Pericardium fibroblast (primary cell): ENCODE results near the gene ELMO3. TPM values are rescaled to one million over a fixed set of nuclear protein-coding genes. Genes with fewer than 3 reads are reported as not detected.

Experiments
- total RNA-seq: library from RNA; depleted of rRNA; stranded (reverse); fragments of >200 nt; gene quantifications from 2 replicates; pipeline ENCODE4 v1.2.3, GENCODE V29; 2015

Gene ELMO3, protein sequence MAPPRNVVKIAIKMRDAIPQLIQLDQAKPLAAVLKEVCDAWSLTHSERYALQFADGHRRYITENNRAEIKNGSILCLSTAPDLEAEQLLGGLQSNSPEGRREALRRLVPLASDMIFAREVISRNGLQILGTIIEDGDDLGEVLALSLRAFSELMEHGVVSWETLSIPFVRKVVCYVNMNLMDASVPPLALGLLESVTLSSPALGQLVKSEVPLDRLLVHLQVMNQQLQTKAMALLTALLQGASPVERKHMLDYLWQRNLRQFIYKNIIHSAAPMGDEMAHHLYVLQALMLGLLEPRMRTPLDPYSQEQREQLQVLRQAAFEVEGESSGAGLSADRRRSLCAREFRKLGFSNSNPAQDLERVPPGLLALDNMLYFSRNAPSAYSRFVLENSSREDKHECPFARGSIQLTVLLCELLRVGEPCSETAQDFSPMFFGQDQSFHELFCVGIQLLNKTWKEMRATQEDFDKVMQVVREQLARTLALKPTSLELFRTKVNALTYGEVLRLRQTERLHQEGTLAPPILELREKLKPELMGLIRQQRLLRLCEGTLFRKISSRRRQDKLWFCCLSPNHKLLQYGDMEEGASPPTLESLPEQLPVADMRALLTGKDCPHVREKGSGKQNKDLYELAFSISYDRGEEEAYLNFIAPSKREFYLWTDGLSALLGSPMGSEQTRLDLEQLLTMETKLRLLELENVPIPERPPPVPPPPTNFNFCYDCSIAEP
- 0.34 and 0.58 TPM in 2 replicates for total RNA-seq

DNA sequence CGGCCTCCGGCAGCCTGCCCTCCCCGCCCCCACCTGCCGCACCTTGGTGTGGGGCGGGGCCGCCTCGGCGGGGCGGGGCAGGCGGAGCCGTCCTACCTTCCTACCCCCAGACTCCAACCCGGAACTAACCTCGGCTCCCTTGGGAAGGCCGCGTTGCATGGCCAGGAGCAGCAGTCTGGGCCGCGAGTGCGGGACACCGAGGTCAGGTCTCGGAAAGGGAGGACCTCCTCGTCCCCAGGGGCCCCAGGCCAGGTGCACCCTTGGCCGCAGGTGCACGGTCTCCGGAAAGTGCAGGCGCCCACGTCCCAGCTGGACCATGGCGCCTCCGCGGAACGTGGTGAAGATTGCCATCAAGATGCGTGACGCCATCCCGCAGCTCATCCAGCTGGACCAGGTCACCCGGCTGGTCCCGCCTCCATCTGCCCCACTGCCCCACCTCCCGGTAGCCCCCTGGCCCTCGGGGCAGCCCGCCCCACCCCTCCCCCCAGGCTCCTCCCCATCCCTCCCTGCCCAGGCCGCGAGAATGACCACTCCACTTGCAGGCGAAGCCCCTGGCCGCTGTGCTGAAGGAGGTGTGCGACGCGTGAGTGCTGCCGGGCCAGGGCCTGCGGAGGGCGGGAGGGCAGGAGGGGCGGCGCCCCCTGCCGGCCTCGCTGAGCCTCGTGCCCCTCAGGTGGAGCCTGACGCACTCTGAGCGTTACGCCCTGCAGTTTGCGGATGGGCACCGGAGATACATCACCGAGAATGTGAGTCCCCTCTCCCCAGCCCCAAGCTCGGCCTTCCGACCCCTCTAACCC, at the start of gene ELMO3:
TSS of gene ELMO3 (plus strand) at position 121 of the 797 bp plus-strand sequence. CDS start at position 317, 196 bp downstream.

DNA sequence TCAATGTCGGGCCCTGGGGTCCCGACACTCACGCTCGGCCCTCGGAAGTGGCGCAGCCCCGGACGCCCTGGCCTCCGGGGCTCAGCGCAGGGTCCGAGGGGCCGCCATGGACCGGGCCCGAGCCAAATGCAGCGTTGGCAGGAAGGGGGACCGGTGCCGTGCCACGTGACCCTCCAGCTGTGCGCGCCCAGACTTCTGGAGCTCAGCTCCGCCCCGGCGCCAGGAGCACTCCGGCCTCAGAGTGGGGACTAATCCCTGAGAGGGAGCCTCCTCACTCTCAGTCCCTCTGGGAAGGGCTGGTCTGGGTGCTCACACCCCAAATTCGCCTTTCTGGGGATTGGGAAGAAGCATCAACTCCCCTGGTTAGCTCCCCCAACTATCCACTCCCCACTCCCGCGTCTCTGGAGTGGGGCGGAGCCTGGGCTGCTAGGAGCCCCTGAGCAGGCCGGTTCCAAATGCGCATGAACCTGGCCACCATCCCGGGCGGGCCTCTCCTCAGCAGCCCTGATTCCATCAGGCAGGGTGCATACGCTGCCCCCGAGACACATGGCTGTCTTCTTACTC, 48.0 kb upstream of the ELMO3 start, which contains the start of gene B3GNT9:
TSS of gene B3GNT9 (minus strand) at position 166 of the 564 bp plus-strand sequence. CDS start 513 bp downstream, outside the sequence.

DNA sequence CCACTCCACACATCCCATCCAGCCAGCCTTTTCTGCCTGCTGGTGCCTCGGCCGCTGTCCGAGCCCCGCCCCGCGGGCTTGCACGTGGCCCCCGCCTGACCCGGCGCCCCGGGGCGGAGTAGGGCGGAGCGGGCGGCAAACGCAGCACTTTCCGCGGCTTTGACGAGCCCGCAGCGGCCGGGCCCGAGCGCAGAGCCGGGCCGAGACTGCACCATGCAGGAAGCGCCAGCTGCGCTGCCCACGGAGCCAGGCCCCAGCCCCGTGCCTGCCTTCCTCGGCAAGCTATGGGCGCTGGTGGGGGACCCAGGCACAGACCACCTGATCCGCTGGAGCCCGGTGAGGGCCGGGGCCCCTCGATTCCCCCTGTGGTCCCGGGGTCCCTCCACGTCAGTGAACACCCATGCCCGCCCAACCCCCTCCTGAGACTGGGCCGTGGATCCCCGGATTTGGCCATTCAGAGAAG, 34.3 kb upstream of the ELMO3 start, which contains the start of gene HSF4:
TSS of gene HSF4 (plus strand) at position 147 of the 463 bp plus-strand sequence. CDS start at position 214, 67 bp downstream.

DNA sequence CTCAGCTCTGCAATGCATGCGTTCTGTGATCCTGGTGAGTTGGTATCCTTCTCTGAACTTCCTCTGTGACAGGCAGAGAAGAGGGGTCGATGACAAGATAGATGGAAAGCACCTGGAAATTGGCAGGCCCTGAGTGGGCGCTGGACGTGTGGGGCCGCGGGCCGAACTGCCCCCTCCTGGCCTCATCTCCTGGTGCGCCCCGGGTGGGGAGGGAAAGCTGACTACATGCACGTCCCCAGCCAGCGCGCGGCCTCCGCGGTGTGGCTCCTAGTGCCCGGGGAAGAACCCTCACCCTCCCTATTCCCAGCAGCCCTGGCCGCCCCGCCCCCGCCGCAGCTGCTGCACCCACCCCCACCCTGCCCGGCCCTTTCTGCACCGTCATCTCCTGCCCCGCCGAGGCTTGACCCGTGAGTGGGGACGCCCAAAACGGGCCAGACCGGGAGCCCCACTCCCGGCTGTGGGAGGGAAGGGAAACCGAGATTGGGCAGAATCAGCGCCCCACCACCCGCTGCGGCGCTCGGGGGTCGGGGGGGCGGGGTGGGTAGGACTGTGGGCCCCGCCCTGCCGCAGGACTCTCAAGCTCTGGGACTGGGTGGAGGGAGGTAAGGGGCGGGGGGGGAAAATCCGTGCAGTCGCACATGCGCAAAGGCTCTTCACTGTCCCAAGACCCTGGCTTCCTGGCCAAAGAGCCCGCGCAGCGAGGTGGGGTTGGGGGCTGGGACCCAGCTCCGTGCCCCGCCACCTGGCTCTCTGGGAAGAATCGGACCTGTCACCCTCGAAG, 28.6 kb upstream of the ELMO3 start, which contains the start of gene NOL3:
TSS of gene NOL3 (plus strand) at position 371 of the 781 bp plus-strand sequence.

DNA sequence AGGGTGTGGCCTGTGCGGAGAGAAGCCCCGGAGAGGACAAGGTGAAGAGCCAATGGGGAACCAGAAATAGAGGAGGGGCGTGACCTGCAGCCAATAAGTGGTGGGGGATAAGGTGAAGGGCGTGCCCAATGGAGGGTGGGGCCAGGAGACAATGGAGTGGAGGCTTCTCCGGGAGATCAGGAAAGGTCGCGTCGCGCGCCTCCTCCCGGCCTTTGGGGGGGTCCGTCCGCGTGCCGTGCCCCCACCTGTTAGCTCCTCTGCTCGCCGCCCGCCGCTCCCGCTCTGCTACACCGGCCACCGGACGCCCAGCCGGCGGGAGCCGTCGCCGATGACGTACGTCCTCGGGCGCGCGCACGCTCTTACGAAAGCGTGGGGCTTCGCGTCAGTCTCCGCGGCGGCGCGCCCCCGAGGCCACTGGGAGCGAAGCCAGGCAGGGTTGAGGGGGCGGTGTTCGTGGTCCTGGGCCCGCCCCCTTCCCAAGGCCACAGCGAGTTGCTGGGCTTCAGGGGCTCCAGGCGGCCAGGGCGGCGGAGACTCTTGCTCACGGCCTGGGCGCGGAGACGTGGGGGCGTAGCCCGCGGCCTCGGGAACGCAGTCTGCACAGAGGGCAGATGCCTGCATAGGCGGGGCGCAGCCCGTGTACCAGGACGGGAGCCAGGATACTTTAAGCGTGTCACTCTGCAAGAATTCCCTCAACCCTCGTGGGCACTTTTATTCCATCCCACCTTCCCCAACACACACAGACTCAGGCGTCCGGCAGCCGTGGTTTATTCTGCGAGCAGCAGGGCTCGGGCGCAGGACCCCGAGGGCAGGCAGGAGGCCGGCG, 15.1 kb upstream of the ELMO3 start, which contains the start of gene MATCAP1:
TSS of gene MATCAP1 (minus strand) at position 337 of the 826 bp plus-strand sequence. CDS start 3,353 bp downstream, outside the sequence.

DNA sequence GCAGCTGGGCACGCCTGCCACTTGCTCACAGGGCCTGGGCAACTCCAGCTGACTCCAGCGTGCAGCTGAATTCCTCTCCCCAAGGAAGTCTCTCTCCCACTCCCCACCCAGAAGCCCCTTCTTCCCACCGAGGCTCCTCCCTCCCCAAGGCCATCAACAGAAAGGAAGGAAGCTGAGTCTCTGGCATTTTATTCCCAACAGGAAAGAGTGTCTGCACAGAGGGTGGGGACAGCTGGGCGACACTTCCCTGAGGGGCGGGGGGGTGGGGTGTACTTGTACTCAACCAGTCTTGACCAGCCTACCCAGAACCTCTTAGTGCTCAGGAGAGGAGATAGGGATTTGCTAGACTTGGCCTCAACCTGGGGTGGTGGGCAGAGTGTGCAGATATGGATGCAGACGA, 8.9 kb upstream of the ELMO3 start, which contains the start of gene EXOC3L1:
TSS of gene EXOC3L1 (minus strand) at position 96 of the 400 bp plus-strand sequence. CDS start 460 bp downstream, outside the sequence.

DNA sequence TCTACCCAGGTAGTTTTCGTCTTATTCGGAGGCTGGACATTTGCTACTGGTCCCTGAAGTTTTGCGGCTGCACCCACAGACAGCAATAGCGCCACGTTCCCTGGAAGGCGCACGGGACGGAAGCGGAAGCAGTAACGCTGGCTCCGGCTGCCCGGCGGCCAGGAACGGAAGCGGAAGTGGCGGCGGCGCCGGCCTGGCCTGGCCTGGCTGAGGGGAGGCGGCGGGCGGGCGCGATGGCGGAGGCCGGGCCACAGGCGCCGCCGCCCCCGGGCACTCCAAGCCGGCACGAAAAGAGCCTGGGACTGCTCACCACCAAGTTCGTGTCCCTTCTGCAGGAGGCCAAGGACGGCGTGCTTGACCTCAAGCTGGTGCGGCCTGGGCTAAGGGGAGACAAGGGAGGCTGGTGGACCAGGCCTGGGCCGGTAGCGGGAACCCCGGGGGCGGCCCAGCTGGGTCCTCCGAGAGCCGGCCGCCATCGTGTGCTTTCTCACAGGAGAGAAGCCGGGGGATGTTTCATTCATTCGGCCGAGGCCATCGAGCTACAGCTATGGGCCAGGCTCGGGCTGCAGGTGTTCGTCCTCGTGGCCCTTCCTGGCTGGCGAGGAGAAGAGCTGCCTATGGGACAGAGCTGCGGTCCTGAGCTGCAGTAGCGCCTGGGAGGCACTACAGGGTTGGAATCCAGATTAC, 6.8 kb upstream of the ELMO3 start, which contains the start of gene E2F4:
TSS of gene E2F4 (plus strand) at position 161 of the 687 bp plus-strand sequence. CDS start at position 234, 73 bp downstream.

DNA sequence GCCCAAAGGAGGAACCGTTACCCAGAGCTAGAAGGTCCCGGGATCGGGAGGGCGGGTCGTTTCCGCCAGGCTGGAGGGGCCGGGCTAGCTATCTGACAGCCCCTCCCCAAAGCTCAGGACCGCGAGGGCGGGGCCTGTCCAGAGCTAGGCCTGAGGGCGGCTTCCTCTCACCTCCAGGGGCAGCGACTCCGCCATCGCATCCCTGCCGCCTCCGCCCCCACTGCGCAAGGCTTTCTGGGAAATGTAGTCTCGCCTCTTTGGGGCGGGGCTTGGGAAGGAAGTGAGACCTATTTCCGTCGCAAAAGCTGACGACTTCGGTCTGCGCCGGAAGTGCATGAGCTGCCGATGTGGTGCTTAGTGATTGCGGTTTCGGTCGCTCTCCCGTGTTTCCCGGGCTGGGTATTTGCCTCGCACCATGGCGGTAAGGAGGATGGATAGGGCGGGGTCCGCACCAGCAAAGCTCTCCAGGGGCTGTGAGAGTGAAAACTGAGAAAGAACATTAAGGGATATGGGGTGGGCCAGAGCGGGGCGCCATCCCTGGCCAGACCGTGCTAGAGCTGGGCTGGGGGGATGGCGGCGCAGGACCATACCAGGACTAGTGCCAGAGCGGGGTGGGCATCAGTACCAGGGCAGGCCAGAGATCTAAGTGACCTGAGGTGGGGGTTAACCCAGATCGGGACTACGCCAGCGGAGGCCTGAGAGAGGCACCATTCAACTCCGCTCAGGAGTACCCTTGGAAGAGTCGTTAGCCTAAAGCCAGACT, 28.1 kb downstream of the ELMO3 start, which contains the start of gene TMEM208:
TSS of gene TMEM208 (plus strand) at position 327 of the 763 bp plus-strand sequence. CDS start at position 416, 89 bp downstream.

DNA sequence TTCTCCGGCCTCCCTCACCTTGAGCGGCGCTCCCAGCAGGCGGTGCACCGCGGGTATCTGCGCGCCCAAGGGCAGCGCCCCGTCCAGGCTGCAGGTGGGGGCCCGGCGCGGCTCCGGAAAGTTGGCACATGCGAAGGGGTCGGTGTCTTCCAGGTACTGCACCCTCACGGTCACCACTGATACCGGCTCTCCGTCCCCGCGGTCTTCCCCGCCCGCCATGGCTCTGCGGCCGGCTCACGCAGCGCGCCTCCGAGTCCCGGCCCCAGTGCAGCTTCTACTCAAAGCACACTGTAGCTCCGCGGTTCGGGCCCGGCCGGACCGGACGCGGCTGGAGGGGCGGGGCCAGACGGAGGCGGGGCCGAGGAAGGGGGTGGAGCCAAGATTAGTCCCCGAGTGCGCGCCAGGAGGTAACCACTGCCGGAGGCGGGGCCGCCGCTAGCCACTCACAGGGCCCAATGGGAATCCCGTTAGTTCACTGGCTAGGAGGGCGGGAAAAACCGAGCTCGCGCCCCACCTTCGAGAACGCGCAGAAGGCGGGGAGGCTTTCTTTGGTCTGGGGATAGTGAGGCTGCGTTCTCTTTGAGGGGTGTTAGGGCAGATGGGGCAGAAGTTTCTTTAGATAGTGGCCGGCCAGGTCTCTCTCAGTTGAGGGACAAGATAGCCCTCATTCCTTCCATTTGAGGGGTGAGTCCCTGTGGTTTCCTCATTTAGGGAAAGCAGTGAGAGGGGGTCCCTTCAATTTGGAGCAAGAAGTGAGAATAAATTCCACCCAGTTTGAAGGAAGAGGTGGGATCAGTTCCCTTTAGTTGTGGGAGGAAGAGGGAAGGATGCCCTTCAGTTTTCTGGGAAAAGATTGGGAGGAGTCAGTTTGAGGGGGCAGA, 48.5 kb downstream of the ELMO3 start, which contains the start of gene FHOD1:
TSS of gene FHOD1 (minus strand) at position 290 of the 881 bp plus-strand sequence. CDS start at position 219, 71 bp downstream.

DNA sequence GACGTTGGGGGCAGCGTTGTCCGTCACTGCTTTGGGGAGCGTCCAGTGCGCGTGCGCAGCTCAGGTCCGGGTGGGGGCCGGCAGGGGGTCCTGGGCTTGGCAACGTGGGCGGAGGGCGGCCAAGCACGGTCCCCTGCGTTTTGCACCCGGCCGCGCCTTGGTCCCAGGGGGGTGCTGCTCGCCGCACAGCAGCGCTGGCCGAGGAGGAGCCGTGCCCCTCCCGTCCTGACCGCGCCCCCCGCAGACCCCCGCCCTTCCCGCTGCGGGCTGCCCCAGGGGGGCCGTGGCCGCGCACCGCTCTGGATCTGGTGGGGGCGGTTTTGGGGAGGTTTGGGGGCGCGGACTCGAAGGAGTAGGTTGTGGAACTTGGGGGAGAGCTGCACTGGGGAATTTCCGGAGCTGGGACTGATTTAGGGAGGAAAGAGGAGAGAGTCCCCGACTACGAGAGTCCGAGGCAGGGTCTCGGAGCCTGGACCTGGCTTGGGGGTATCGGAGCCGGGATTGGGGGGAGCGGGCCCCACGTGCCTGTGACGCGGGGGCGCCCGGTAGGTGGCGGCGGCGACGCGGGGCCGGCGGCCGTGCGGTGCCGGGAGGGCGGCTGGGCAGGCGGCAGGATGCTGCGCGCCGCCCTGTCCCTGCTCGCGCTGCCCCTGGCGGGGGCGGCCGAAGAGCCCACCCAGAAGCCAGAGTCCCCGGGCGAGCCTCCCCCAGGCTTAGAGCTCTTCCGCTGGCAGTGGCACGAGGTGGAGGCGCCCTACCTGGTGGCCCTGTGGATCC, 49.7 kb downstream of the ELMO3 start, which contains the start of gene SLC9A5:
TSS of gene SLC9A5 (plus strand) at position 579 of the 777 bp plus-strand sequence. CDS start at position 615, 36 bp downstream.

Other genes starting within 250 kb of the ELMO3 start
- gene CES3, start 237.9 kb upstream of the ELMO3 start, total RNA-seq: not detected in 2 replicates
- 1.2 and 3.0 TPM in 2 replicates for gene CES4A, start 210.5 kb upstream of the ELMO3 start, total RNA-seq
- 31.9 and 39.8 TPM in 2 replicates for gene CBFB, start 170.0 kb upstream of the ELMO3 start, total RNA-seq
- gene PHAF1, start 89.2 kb upstream of the ELMO3 start, total RNA-seq: 14.2 and 39.7 TPM in 2 replicates
- 56.6 and 62.5 TPM in 2 replicates for gene B3GNT9, start 48.1 kb upstream of the ELMO3 start, total RNA-seq
- 20.4 and 32.7 TPM in 2 replicates for gene TRADD, start 39.2 kb upstream of the ELMO3 start, total RNA-seq
- gene FBXL8, start 39.2 kb upstream of the ELMO3 start, total RNA-seq: 20.0 and 37.8 TPM in 2 replicates
- 9.8 and 16.9 TPM in 2 replicates for gene HSF4, start 34.4 kb upstream of the ELMO3 start, total RNA-seq
- 18.1 and 26.1 TPM in 2 replicates for gene NOL3, start 28.6 kb upstream of the ELMO3 start, total RNA-seq
- 9.5 and 18.7 TPM in 2 replicates for gene MATCAP1, start 15.2 kb upstream of the ELMO3 start, total RNA-seq
- 0.12 and 1.9 TPM in 2 replicates for gene EXOC3L1, start 9.0 kb upstream of the ELMO3 start, total RNA-seq
- 62.1 and 72.0 TPM in 2 replicates for gene E2F4, start 7.0 kb upstream of the ELMO3 start, total RNA-seq
- 33.2 and 34.3 TPM in 2 replicates for gene TMEM208, start 28.0 kb downstream of the ELMO3 start, total RNA-seq
- 26.6 and 26.9 TPM in 2 replicates for gene FHOD1, start 48.4 kb downstream of the ELMO3 start, total RNA-seq
- gene SLC9A5, start 49.8 kb downstream of the ELMO3 start, total RNA-seq: 0.58 and 0.60 TPM in 2 replicates
- gene PLEKHG4, start 80.4 kb downstream of the ELMO3 start, total RNA-seq: 6.6 and 8.6 TPM in 2 replicates
- gene KCTD19, start 127.6 kb downstream of the ELMO3 start, total RNA-seq: 0.12 TPM in 1 of 2 replicates, not detected in the other
- gene LRRC36, start 127.7 kb downstream of the ELMO3 start, total RNA-seq: not detected in 2 replicates
- gene TPPP3, start 194.4 kb downstream of the ELMO3 start, total RNA-seq: not detected in 2 replicates
- gene ZDHHC1, start 217.3 kb downstream of the ELMO3 start, total RNA-seq: 10.6 and 12.8 TPM in 2 replicates
- 0.34 TPM in 1 of 2 replicates, not detected in the other for gene HSD11B2, start 232.0 kb downstream of the ELMO3 start, total RNA-seq